ENCODE measurements around the gene SMAP1.

SMAP1 gene

DNA sequence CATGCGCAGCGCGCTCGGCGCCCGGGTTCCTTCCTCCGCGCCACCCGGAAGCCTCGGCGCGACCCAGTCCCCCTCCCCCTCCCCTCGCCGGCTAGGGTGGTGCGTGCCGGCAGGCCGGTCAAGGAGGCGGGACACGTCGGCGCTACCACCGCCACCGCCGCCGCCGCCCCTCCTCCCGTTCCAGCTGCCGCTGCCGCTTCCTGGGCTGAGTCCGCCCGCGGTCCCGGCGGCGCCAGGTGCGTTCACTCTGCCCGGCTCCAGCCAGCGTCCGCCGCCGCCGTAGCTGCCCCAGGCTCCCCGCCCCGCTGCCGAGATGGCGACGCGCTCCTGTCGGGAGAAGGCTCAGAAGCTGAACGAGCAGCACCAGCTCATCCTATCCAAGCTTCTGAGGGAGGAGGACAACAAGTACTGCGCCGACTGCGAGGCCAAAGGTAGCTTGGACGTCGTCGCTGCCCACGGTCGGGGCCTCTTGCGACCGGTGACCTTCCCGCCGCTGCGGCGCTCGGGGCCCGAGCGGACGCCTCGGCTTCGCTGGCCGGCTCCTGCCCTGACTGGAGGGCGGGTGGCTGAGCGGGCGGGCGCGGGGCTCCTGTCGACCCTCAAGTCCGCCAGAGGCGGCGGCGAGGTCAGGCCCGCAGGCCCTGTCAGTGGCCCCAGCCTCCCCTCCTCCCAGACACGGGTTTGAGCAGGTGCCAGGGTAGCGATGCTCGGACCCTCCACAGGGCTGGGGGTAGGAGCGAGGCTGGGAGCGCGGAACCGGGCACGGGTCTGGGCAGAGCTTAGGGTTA is at the start of gene SMAP1:
SMAP1 (plus strand) TSS at position 173 of the 788 bp plus-strand sequence; CDS start at position 314, 141 bp downstream.
- ChIA-PET POLR2A (ENCODE audit: low non-redundant PET) (interaction anchor here (0.7 to 1.5 kb wide), 2 partner anchors 11 to 101 kb away, joined by 3 to 6 read pairs; partner anchors contain the start of gene SDHAF4), CTCF (interaction anchor here (0.7 to 1.0 kb wide), 2 partner anchors 16 to 19 kb away, joined by 3 to 4 read pairs; no protein-coding TSS in a partner anchor)
- peak within 1 kb of the TSS; percentile 88 for H3K27ac ChIP-seq
- peak; percentile 95 for DNase-seq (ENCODE audit: low spot score)
- TF ChIP-seq CTCF (conservative IDR thresholded peaks at IDR 0.05; ENCODE audit: low read depth): no peak

DNA sequence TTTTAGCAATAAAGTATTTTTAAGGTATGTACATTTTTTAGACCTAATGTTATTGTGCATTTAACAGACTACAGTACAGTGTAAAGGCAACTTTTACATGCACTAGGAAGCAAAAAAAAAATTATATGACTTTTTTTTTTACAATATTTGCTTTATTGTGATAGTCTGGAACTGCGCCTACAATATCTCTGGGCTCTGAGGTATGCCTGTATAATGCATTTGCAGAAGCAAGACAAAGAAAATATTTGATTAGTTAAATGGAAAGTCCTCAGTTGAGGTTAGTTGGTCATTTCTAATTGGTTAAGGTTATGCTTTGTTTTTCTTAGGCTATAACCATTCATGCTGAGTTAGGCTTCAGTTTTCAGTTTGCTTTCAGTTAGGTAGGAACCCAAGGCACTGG is 46.9 kb upstream of the SMAP1 start:
- ChIA-PET POLR2A (ENCODE audit: low non-redundant PET) (no interaction called here), CTCF (no interaction called here)
- no peak for DNase-seq (ENCODE audit: low spot score)
- no peak for TF ChIP-seq CTCF (conservative IDR thresholded peaks at IDR 0.05; ENCODE audit: low read depth)
- H3K27ac ChIP-seq: no peak overlapping the region

DNA sequence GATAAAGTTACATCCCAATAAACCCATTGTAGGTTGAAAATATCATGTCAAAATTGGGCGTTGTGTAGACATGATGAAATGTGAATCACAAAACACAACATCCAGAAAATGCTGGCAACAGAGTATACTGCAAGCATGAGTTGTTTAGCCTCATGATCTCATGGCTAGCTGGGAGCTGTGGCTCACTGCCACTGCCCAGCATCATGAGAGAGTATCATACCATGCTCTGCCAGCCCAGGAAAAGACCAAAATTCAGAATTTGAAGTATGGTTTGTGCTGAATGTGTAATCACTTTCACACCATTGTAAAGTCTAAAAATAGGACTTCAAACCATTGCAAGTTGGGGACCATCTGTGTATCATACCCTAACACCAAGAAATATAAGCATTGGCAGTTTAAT is 45.2 kb upstream of the SMAP1 start:
- POLR2A ChIA-PET (ENCODE audit: low non-redundant PET): no interaction called here
- DNase-seq (ENCODE audit: low spot score): no peak
- no peak for TF ChIP-seq CTCF (conservative IDR thresholded peaks at IDR 0.05; ENCODE audit: low read depth)
- CTCF ChIA-PET: no interaction called here
- no peak overlapping the region for H3K27ac ChIP-seq

DNA sequence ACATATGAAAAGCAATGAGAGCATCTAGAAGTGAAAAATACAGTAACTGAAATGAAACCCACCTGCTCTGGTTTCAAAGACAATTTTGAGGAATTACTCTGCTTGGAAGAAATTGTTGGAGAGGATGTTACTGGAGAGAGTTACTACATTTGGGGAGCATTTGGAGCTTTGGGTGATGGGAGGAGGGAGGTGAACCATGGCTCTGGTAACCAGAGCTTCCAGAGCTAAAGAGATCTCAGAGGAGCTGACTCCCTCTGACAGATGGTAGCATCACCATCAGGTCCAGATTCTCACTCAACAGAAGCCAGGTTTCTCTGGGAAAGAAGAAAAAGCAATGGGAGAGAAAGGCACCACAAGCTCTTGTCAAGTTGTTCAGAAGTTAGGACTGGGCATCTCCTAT is 42.2 kb upstream of the SMAP1 start:
- ChIA-PET CTCF (no interaction called here), POLR2A (ENCODE audit: low non-redundant PET) (no interaction called here)
- H3K27ac ChIP-seq: no peak overlapping the region
- DNase-seq (ENCODE audit: low spot score): no peak
- TF ChIP-seq CTCF (conservative IDR thresholded peaks at IDR 0.05; ENCODE audit: low read depth): no peak

DNA sequence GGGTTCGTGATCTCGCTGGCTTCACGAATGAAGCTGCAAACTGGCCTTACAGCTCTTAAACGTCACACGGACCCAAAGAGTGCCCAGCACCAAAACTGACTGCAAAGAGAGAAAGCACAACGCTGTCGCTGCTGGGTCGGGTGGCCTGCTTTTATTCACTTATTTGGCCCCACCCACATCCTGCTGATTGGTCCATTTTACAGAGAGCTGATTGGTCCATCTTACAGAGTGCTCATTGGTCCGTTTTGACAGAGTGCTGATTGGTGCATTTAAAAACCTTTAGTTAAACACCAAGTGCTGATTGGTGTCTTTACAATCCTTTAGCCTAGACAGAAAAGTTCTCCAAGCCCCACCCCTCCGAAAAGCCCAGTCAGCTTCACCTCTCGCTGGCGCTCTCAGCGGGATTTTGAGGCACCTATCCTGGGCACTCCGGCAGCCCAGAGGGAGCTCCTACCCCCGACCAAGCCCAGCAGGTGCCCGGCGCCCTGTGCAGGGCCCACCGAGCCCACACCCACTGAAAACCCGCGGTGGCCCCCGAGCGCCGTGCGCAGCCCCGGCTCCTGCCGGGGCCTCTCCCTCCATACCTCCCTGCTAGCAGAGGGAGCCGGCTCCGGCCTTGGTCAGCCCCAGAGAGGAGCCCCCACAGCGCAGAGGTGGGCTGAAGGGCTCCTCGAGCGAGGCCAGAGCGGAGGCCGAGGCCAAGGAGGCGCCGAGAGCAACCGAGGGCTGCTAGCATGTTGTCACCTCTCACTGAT is 40.0 kb upstream of the SMAP1 start:
- DNase-seq (ENCODE audit: low spot score): no peak
- no peak for TF ChIP-seq CTCF (conservative IDR thresholded peaks at IDR 0.05; ENCODE audit: low read depth)
- CTCF ChIA-PET: interaction anchor here (0.6 to 1.2 kb wide), 2 partner anchors 257 to 351 kb away, joined by 3 read pairs; no protein-coding TSS in a partner anchor
- POLR2A ChIA-PET (ENCODE audit: low non-redundant PET): no interaction called here
- no peak overlapping the region for H3K27ac ChIP-seq

- CTCF ChIA-PET: no interaction called here
- no peak overlapping the region for H3K27ac ChIP-seq
- no peak for TF ChIP-seq CTCF (conservative IDR thresholded peaks at IDR 0.05; ENCODE audit: low read depth)
- DNase-seq (ENCODE audit: low spot score): no peak
- POLR2A ChIA-PET (ENCODE audit: low non-redundant PET): no interaction called here
Observed at GRCh38 chr6:70629929-70630328, 37.8 kb upstream of the SMAP1 start.
